ENCODE results near the gene RNF213.

RNF213 gene

GRCh38 chr17:80380555-80381002, 119.9 kb downstream of the RNF213 start:
- Histone ChIP-seq H3K9me2 (ENCODE audit: low read depth, low read length) (no peaks in the 10 kb centered on the region), H3K27me3 (ENCODE audit: insufficient read depth, low read length) (no peaks in the 10 kb centered on the region), H3K9ac (ENCODE audit: low read length) (no peak overlapping the region), H3K4me1 (ENCODE audit: insufficient read depth, low read length, severe bottlenecking) (no peaks in the 10 kb centered on the region), H4K20me1 (ENCODE audit: insufficient read depth, low read length) (no peaks in the 10 kb centered on the region), H3F3A (ENCODE audit: insufficient read depth, low read length) (no peaks in the 10 kb centered on the region), H3K9me3 (ENCODE audit: low read length) (no peaks in the 10 kb centered on the region), H3K27ac (ENCODE audit: low read depth, low read length, poor library complexity, severe bottlenecking) (no peak overlapping the region), H3K4me2 (ENCODE audit: low read length) (no peak overlapping the region), H3K79me2 (ENCODE audit: insufficient read depth, low read length) (no peaks in the 10 kb centered on the region), H3K36me3 (ENCODE audit: insufficient read depth, low read length) (peaks cover 14% of the 10 kb centered on the region; the same call in 1 of the 2 replicates), H3K4me3 (ENCODE audit: low read depth, low read length, poor library complexity, severe bottlenecking) (no peak overlapping the region), H2AFZ (ENCODE audit: low read length) (no peak overlapping the region)
- TF ChIP-seq CTCF (IDR thresholded peaks at IDR 0.05; ENCODE audit: low read length) (no peak), EZH2 (IDR thresholded peaks at IDR 0.05; ENCODE audit: borderline replicate concordance, low read length) (no peak)

- Histone ChIP-seq H3K4me3 (ENCODE audit: low read depth, low read length, poor library complexity, severe bottlenecking) (no peak overlapping the region), H3K4me2 (ENCODE audit: low read length) (no peak overlapping the region), H3K9me2 (ENCODE audit: low read depth, low read length) (no peaks in the 10 kb centered on the region), H3K9ac (ENCODE audit: low read length) (no peak overlapping the region), H3F3A (ENCODE audit: insufficient read depth, low read length) (no peaks in the 10 kb centered on the region), H3K4me1 (ENCODE audit: insufficient read depth, low read length, severe bottlenecking) (no peaks in the 10 kb centered on the region), H3K36me3 (ENCODE audit: insufficient read depth, low read length) (0 out of 2 replicates have a peak, but pooled peaks cover 14% of the 10 kb centered on the region), H3K27ac (ENCODE audit: low read depth, low read length, poor library complexity, severe bottlenecking) (no peak overlapping the region), H4K20me1 (ENCODE audit: insufficient read depth, low read length) (no peaks in the 10 kb centered on the region), H3K27me3 (ENCODE audit: insufficient read depth, low read length) (no peaks in the 10 kb centered on the region), H2AFZ (ENCODE audit: low read length) (no peak overlapping the region), H3K79me2 (ENCODE audit: insufficient read depth, low read length) (no peaks in the 10 kb centered on the region), H3K9me3 (ENCODE audit: low read length) (no peaks in the 10 kb centered on the region)
- TF ChIP-seq EZH2 (IDR thresholded peaks at IDR 0.05; ENCODE audit: borderline replicate concordance, low read length) (no peak), CTCF (IDR thresholded peaks at IDR 0.05; ENCODE audit: low read length) (no peak)
Measured at GRCh38 chr17:80381416-80381923, 120.8 kb downstream of the RNF213 start.

DNA sequence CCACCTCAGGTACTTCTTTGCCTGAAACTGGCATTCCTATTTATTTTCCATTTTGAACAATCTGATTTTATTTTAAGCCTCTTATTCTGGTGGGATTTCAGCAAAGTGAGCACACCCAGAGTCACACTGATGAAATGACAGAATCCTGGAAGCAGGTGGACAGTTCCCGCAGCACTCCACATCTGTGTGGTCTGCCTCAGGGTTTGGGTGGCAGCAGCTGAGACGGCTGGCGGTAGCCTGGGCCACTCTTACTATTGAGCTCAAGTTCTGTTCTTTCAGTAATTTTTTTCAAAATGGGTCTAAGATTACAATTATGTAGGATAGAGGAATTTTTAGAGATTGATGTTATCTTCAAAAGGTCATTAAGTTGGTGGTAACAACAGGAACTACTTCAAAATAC, 121.8 kb downstream of the RNF213 start:
- Histone ChIP-seq H3K9me3 (ENCODE audit: low read length) (no peaks in the 10 kb centered on the region), H3K4me2 (ENCODE audit: low read length) (no peak overlapping the region)

More for the DNA sequence above, 121.8 kb downstream of the RNF213 start:
- Histone ChIP-seq H3K27me3 (ENCODE audit: insufficient read depth, low read length) (no peaks in the 10 kb centered on the region), H3K27ac (ENCODE audit: low read depth, low read length, poor library complexity, severe bottlenecking) (no peak overlapping the region), H2AFZ (ENCODE audit: low read length) (no peak overlapping the region), H3K4me3 (ENCODE audit: low read depth, low read length, poor library complexity, severe bottlenecking) (no peak overlapping the region), H3K79me2 (ENCODE audit: insufficient read depth, low read length) (no peaks in the 10 kb centered on the region), H3F3A (ENCODE audit: insufficient read depth, low read length) (no peaks in the 10 kb centered on the region), H3K9ac (ENCODE audit: low read length) (no peak overlapping the region), H3K9me2 (ENCODE audit: low read depth, low read length) (no peaks in the 10 kb centered on the region), H3K36me3 (ENCODE audit: insufficient read depth, low read length) (0 out of 2 replicates have a peak, but pooled peaks cover 6% of the 10 kb centered on the region), H4K20me1 (ENCODE audit: insufficient read depth, low read length) (no peaks in the 10 kb centered on the region), H3K4me1 (ENCODE audit: insufficient read depth, low read length, severe bottlenecking) (no peaks in the 10 kb centered on the region)
- no peak for TF ChIP-seq EZH2 (IDR thresholded peaks at IDR 0.05; ENCODE audit: borderline replicate concordance, low read length)
- no peak for TF ChIP-seq CTCF (IDR thresholded peaks at IDR 0.05; ENCODE audit: low read length)
